ENCODE results near the gene MAP3K14.

GRCh38 chr17:45243750-45244149, 73.1 kb downstream of the MAP3K14 start:
- TF ChIP-seq POLR2A (IDR thresholded peaks at IDR 0.05) (no peak), CTCF (IDR thresholded peaks at IDR 0.05) (no peak), POLR2AphosphoS5 (IDR thresholded peaks at IDR 0.05) (no peak)

Data from prostate gland (tissue), 2 donors.